ENCODE measurements around the gene PCDHGA3. TPM values are rescaled to one million over a fixed set of nuclear protein-coding genes. Genes with fewer than 3 reads are reported as not detected.

The PCDHGA3 gene
- total RNA-seq, 2 experiments from 2014 or later = not detected

GRCh38 chr5:141354900-141355469, 11.4 kb downstream of the PCDHGA3 start, which contains the start of gene PCDHGA4:
PCDHGA4 (plus strand) TSS chr5:141355021; CDS start chr5:141355108, 87 bp downstream.
- CTCF ChIA-PET = interaction anchor here (0.6 to 1.9 kb wide), 7 partner anchors 15 to 209 kb away, joined by 3 to 5 read pairs (median 4); partner anchors contain the start of genes PCDHGB3, PCDHGB7 and TAF7
- Mint-ChIP-seq H3K27ac (no peak within 1 kb of the TSS), H3K9me3 (peaks cover 19% of the 10 kb centered on the region), H3K27me3 (peaks cover 54% of the 10 kb centered on the region), H3K4me1 (ENCODE audit: low read depth) (peaks cover 2% of the 10 kb centered on the region), H3K36me3 (peaks cover 9% of the 10 kb centered on the region), H3K4me3 (no peak within 1 kb of the TSS)
- POLR2A ChIA-PET = no interaction called here
- no peak for DNase-seq
- intact Hi-C loops (cut with micrococcal nuclease) = no loop called here

DNA sequence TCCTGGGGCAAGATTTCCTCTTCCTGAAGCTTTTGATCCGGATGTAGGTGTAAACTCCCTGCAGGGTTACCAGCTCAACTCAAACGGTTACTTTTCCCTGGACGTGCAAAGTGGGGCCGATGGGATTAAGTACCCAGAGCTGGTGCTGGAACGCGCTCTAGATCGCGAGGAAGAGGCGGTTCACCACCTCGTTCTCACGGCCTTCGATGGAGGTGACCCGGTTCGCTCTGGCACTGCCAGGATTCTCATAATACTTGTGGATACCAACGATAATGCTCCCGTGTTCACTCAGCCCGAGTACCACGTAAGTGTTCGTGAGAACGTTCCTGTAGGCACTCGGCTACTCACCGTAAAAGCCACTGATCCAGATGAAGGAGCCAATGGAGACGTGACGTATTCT, 12.0 kb downstream of the PCDHGA3 start:
- intact Hi-C loops (cut with micrococcal nuclease) = no loop called here
- H3K9me3 Mint-ChIP-seq = peaks cover 21% of the 10 kb centered on the region
- ChIA-PET CTCF (interaction anchor here (0.6 to 1.9 kb wide), 7 partner anchors 15 to 208 kb away, joined by 3 to 5 read pairs (median 4); partner anchors contain the start of genes PCDHGB3, PCDHGB7 and TAF7), POLR2A (no interaction called here)
- H3K4me3 Mint-ChIP-seq = no peak overlapping the region
- peaks cover 54% of the 10 kb centered on the region for H3K27me3 Mint-ChIP-seq
- H3K36me3 Mint-ChIP-seq = peaks cover 13% of the 10 kb centered on the region
- no peak for DNase-seq
- H3K4me1 Mint-ChIP-seq (ENCODE audit: low read depth) = peaks cover 2% of the 10 kb centered on the region
- H3K27ac Mint-ChIP-seq = no peak overlapping the region

- peaks cover 54% of the 10 kb centered on the region for H3K27me3 Mint-ChIP-seq
- ChIA-PET CTCF (interaction anchor here (1.3 to 1.7 kb wide), 3 partner anchors 36 to 208 kb away, joined by 4 to 5 read pairs (median 5); partner anchors contain the start of gene TAF7), POLR2A (no interaction called here)
- no peak overlapping the region for H3K4me3 Mint-ChIP-seq
- H3K4me1 Mint-ChIP-seq (ENCODE audit: low read depth) = peaks cover 2% of the 10 kb centered on the region
- peaks cover 17% of the 10 kb centered on the region for H3K36me3 Mint-ChIP-seq
- peaks cover 26% of the 10 kb centered on the region for H3K9me3 Mint-ChIP-seq
- no peak overlapping the region for H3K27ac Mint-ChIP-seq
- intact Hi-C loops (cut with micrococcal nuclease) = no loop called here
- DNase-seq = no peak
These were observed 12.5 kb downstream of the PCDHGA3 start for GRCh38 chr5:141356133-141356532.

- DNase-seq = no peak
- no peak overlapping the region for H3K4me3 Mint-ChIP-seq
- CTCF ChIA-PET = interaction anchor here (0.8 kb wide), 1 partner anchor 10 kb away, joined by 3 read pairs; no protein-coding TSS in a partner anchor
- H3K36me3 Mint-ChIP-seq = peaks cover 20% of the 10 kb centered on the region
- POLR2A ChIA-PET = no interaction called here
- peaks cover 2% of the 10 kb centered on the region for H3K4me1 Mint-ChIP-seq (ENCODE audit: low read depth)
- H3K27ac Mint-ChIP-seq = no peak overlapping the region
- peaks cover 30% of the 10 kb centered on the region for H3K9me3 Mint-ChIP-seq
- H3K27me3 Mint-ChIP-seq = peaks cover 56% of the 10 kb centered on the region
- intact Hi-C loops (cut with micrococcal nuclease) = no loop called here
These were observed 13.3 kb downstream of the PCDHGA3 start for GRCh38 chr5:141356950-141357349.

- peaks cover 65% of the 10 kb centered on the region for H3K27me3 Mint-ChIP-seq
- POLR2A ChIA-PET = no interaction called here
- intact Hi-C loops (cut with micrococcal nuclease) = loop anchor here (10.0 kb wide), 1 partner anchor 55 kb away; the partner anchor contains the start of genes PCDHGA10 and PCDHGB7
- H3K27ac Mint-ChIP-seq = no peak within 1 kb of the TSS
- peaks cover 2% of the 10 kb centered on the region for H3K4me1 Mint-ChIP-seq (ENCODE audit: low read depth)
- CTCF ChIA-PET = interaction anchor here (1.0 to 1.6 kb wide), 4 partner anchors 10 to 153 kb away, joined by 3 to 6 read pairs (median 4); partner anchors contain the start of genes PCDHGA11 and PCDHGB1
- peak within 1 kb of the TSS; percentile 70 for H3K4me3 Mint-ChIP-seq
- no peak for DNase-seq
- H3K36me3 Mint-ChIP-seq = peaks cover 28% of the 10 kb centered on the region
- H3K9me3 Mint-ChIP-seq = peaks cover 43% of the 10 kb centered on the region
These were observed 16.3 kb downstream of the PCDHGA3 start, which contains the start of gene PCDHGB2 for GRCh38 chr5:141359790-141360426. PCDHGB2 (plus strand) TSS chr5:141359994; CDS start chr5:141360136, 142 bp downstream.

DNA sequence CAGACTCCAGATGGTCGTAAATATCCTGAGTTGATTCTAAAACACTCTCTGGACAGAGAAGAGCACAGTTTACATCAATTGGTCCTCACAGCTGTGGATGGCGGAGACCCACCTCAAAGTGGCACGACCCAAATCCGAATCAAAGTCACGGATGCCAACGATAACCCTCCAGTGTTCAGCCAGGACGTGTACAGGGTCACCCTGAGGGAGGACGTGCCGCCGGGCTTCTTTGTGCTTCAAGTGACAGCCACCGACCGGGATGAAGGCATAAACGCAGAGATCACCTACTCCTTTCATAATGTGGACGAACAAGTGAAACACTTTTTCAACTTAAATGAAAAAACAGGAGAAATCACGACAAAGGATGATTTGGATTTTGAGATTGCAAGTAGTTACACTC, 17.1 kb downstream of the PCDHGA3 start:
- Mint-ChIP-seq H3K36me3 (peaks cover 34% of the 10 kb centered on the region), H3K9me3 (peaks cover 51% of the 10 kb centered on the region), H3K27ac (no peak overlapping the region), H3K27me3 (peaks cover 71% of the 10 kb centered on the region), H3K4me3 (no peak overlapping the region), H3K4me1 (ENCODE audit: low read depth) (peaks cover 2% of the 10 kb centered on the region)
- CTCF ChIA-PET = interaction anchor here (1.2 kb wide), 1 partner anchor 152 kb away, joined by 4 read pairs; no protein-coding TSS in a partner anchor
- no peak for DNase-seq
- POLR2A ChIA-PET = no interaction called here
- intact Hi-C loops (cut with micrococcal nuclease) = loop anchor here (10.0 kb wide), 1 partner anchor 54 kb away; the partner anchor contains the start of genes PCDHGA10 and PCDHGB7

GRCh38 chr5:141362719-141363118, 19.1 kb downstream of the PCDHGA3 start:
- Mint-ChIP-seq H3K27ac (no peak overlapping the region), H3K9me3 (peaks cover 48% of the 10 kb centered on the region), H3K27me3 (peaks cover 70% of the 10 kb centered on the region), H3K4me1 (ENCODE audit: low read depth) (peaks cover 2% of the 10 kb centered on the region), H3K36me3 (peaks cover 39% of the 10 kb centered on the region), H3K4me3 (no peak overlapping the region)
- no peak for DNase-seq
- POLR2A ChIA-PET = no interaction called here
- intact Hi-C loops (cut with micrococcal nuclease) = loop anchor here (10.0 kb wide), 1 partner anchor 52 kb away; the partner anchor contains the start of genes PCDHGA10 and PCDHGB7
- CTCF ChIA-PET = no interaction called here

DNA sequence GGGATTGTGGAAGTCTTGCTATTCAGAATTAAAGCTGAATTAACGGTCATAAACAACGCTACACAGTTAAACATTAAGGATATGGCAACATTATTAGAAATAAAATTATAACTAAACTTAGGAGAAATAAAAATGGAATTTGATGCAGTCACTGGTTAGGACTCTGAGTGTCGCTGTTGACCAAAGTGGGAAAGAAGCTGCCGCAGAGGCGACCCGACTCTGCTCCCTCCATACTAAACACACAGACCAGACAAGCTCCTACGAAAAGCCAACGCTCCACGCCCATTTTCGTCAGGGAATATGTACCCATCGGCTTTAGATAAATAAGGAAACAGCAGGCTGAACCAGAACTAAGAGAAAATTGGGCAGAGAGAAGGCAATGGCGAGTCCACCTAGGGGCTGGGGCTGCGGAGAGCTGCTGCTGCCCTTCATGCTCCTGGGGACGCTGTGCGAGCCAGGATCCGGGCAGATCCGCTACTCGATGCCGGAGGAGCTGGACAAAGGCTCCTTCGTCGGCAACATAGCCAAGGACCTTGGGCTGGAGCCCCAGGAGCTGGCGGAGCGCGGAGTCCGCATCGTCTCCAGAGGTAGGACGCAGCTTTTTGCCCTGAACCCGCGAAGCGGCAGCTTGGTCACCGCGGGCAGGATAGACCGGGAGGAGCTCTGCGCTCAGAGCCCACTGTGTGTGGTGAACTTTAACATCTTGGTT, 20.5 kb downstream of the PCDHGA3 start, which contains the start of gene PCDHGA5:
Gene PCDHGA5 (plus strand): TSS at position 211 of the 709 bp plus-strand sequence. CDS start 169 bp downstream, at position 380.
- no peak within 1 kb of the TSS for H3K4me3 Mint-ChIP-seq
- intact Hi-C loops (cut with micrococcal nuclease) = loop anchor here (10.0 kb wide), 1 partner anchor 51 kb away; the partner anchor contains the start of genes PCDHGA10 and PCDHGB7
- H3K27me3 Mint-ChIP-seq = peaks cover 71% of the 10 kb centered on the region
- ChIA-PET POLR2A (interaction anchor here (1.4 kb wide), 1 partner anchor 43 kb away, joined by 3 read pairs; the partner anchor contains the start of gene TAF7), CTCF (no interaction called here)
- H3K27ac Mint-ChIP-seq = no peak within 1 kb of the TSS
- H3K36me3 Mint-ChIP-seq = peaks cover 38% of the 10 kb centered on the region
- DNase-seq = no peak
- H3K4me1 Mint-ChIP-seq (ENCODE audit: low read depth) = peaks cover 2% of the 10 kb centered on the region
- peaks cover 48% of the 10 kb centered on the region for H3K9me3 Mint-ChIP-seq

GRCh38 chr5:141366016-141366896, 22.6 kb downstream of the PCDHGA3 start:
- intact Hi-C loops (cut with micrococcal nuclease) = loop anchor here (10.0 kb wide), 1 partner anchor 49 kb away; the partner anchor contains the start of genes PCDHGA10 and PCDHGB7
- ChIA-PET CTCF (interaction anchor here (1.1 kb wide), 1 partner anchor 198 kb away, joined by 3 read pairs; no protein-coding TSS in a partner anchor), POLR2A (no interaction called here)
- peaks cover 67% of the 10 kb centered on the region for H3K27me3 Mint-ChIP-seq
- H3K4me1 Mint-ChIP-seq (ENCODE audit: low read depth) = peaks cover 5% of the 10 kb centered on the region
- H3K36me3 Mint-ChIP-seq = peaks cover 32% of the 10 kb centered on the region
- no peak overlapping the region for H3K4me3 Mint-ChIP-seq
- DNase-seq = no peak
- H3K27ac Mint-ChIP-seq = no peak overlapping the region
- peaks cover 38% of the 10 kb centered on the region for H3K9me3 Mint-ChIP-seq

- DNase-seq = peak; percentile 55
- CTCF ChIA-PET = interaction anchor here (0.7 to 2.8 kb wide), 20 partner anchors 10 to 197 kb away, joined by 3 to 25 read pairs (median 4); partner anchors contain the start of genes PCDHB9, PCDHGA10, PCDHGA12 and PCDHGB2
- H3K9me3 Mint-ChIP-seq = peaks cover 30% of the 10 kb centered on the region
- peaks cover 28% of the 10 kb centered on the region for H3K36me3 Mint-ChIP-seq
- H3K27me3 Mint-ChIP-seq = peaks cover 48% of the 10 kb centered on the region
- intact Hi-C loops (cut with micrococcal nuclease) = loop anchor here (10.0 kb wide), 1 partner anchor 45 kb away; the partner anchor contains the start of genes PCDHGA10 and PCDHGB7
- H3K4me3 Mint-ChIP-seq = peak within 1 kb of the TSS; percentile 68
- no peak within 1 kb of the TSS for H3K27ac Mint-ChIP-seq
- POLR2A ChIA-PET = interaction anchor here (0.7 kb wide), 1 partner anchor 194 kb away, joined by 3 read pairs; no protein-coding TSS in a partner anchor
- H3K4me1 Mint-ChIP-seq (ENCODE audit: low read depth) = peaks cover 5% of the 10 kb centered on the region
These were observed 26.6 kb downstream of the PCDHGA3 start, which contains the start of gene PCDHGB3 for GRCh38 chr5:141369994-141370848. PCDHGB3 (plus strand) TSS chr5:141370242; CDS start chr5:141370395, 153 bp downstream.
